HG03457 (cell line): ENCODE data around the gene RGS16.
A peak's percentile ranks its signal among the peaks of the same experiment; 100 is the strongest.
"Not testable (repeated sequence)": the region's sequence is repeated elsewhere in the genome, so short reads cannot be mapped to it uniquely, and the experiment has no call there.

ENCODE experiments used
- ATAC-seq: cut with Tn5 transposase; IDR thresholded peaks from one replicate; pipeline ENCODE4 v1.9.1; 2021; ENCODE audit warnings: moderate number of reproducible peaks; ENCODE audit not compliant: unreplicated experiment

Gene RGS16

GRCh38 chr1:182604175-182605164 lies at the start of gene RGS16:
TSS of gene RGS16 (minus strand) at chr1:182604389. CDS start at chr1:182604259, 130 bp downstream.
- peak; percentile 73 for ATAC-seq

- ATAC-seq, result no peak
Observed at GRCh38 chr1:182653986-182654385, 49.8 kb upstream of the RGS16 start.

GRCh38 chr1:182652933-182653332 lies 48.7 kb upstream of the RGS16 start:
- ATAC-seq, result no peak

- ATAC-seq, result no peak
Observed at GRCh38 chr1:182651339-182651724, 47.1 kb upstream of the RGS16 start.

- no peak for ATAC-seq
Observed at GRCh38 chr1:182650678-182651338, 46.6 kb upstream of the RGS16 start.

GRCh38 chr1:182649041-182649440 lies 44.9 kb upstream of the RGS16 start:
- no peak for ATAC-seq

- ATAC-seq, result no peak
Observed at GRCh38 chr1:182646739-182647138, 42.5 kb upstream of the RGS16 start.

- no peak for ATAC-seq
Observed at GRCh38 chr1:182644886-182645285, 40.7 kb upstream of the RGS16 start.

- ATAC-seq, result no peak
Observed at GRCh38 chr1:182643699-182644098, 39.5 kb upstream of the RGS16 start.

GRCh38 chr1:182642461-182642860 lies 38.3 kb upstream of the RGS16 start:
- ATAC-seq, result no peak

GRCh38 chr1:182641561-182641960 lies 37.4 kb upstream of the RGS16 start:
- no peak for ATAC-seq

GRCh38 chr1:182639330-182639729 lies 35.1 kb upstream of the RGS16 start:
- ATAC-seq, result no peak

GRCh38 chr1:182637769-182638168 lies 33.6 kb upstream of the RGS16 start:
- no peak for ATAC-seq

GRCh38 chr1:182635871-182636270 lies 31.7 kb upstream of the RGS16 start:
- ATAC-seq, result no peak

GRCh38 chr1:182634306-182635072 lies 30.3 kb upstream of the RGS16 start:
- no peak for ATAC-seq

- no peak for ATAC-seq
Observed at GRCh38 chr1:182633657-182634281, 29.6 kb upstream of the RGS16 start.

- no peak for ATAC-seq
Observed at GRCh38 chr1:182633031-182633430, 28.8 kb upstream of the RGS16 start.

GRCh38 chr1:182632441-182632857 lies 28.3 kb upstream of the RGS16 start:
- not testable (repeated sequence) for ATAC-seq

- ATAC-seq, result no peak
Observed at GRCh38 chr1:182631954-182632353, 27.8 kb upstream of the RGS16 start.

GRCh38 chr1:182631053-182631677 lies 27.0 kb upstream of the RGS16 start:
- ATAC-seq, result no peak
